Measurements from ENCODE around the gene PJVK. TPM values are rescaled to one million over a fixed set of nuclear protein-coding genes. Genes with fewer than 3 reads are reported as not detected.

PJVK gene
- total and polyA plus RNA-seq, 2 of the 13 experiments (the other 11 are each of a cell fraction or from before 2014, with no cell fraction given) = 1.2 to 2.6 TPM

DNA sequence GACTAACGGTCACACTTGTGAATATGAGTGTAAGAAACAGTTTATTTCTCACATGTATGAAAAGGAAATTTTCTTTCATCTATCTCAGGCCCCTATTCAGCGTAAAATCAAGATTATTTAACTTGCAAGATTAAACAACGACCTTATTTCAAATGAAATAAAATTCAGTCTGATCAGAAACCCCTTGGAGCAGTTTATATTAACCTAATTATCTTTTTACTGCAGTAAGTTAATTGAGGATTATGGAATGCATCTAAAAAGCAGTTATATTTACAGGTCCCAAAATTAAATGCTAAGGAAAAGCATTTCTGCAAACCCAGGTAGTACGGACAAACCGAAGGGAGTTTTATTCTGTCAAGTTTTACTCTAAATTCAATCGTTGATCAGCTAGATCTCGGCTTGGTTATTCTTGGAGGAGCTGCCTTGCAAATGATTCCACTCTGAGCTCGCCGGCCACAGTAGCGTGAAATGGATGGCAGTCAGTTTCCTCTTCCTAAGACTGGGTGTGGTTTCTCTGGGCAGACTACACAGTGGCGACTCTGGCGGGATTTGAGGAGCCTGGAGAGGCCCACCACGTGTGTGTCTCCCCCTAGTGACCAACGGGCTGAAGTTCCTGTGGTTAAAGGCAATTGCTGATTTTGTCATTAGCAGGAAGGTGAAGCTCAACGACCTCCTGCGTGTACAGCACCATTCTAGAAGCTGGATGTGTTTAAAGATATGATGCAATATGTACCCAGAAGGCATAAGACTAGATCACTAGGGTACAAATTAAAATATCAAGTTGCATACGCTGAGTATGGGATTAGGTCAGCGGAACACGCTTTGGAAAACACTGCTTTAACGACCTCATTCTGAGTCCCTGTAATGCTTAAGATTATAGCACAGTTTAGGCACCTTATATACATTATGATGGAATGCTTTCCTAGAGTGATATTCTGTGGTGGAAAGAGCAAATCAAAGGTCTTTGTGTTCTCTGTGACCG, 36.6 kb upstream of the PJVK start (continued):
- TF ChIP-seq ARNT2 (CRISPR knock-in tag; IDR thresholded peaks at IDR 0.05; ENCODE audit: low read depth) (no peak), GATAD2A (CRISPR knock-in tag; IDR thresholded peaks at IDR 0.05) (peak; percentile 83), ZNF564 (CRISPR knock-in tag; IDR thresholded peaks at IDR 0.05) (peak; percentile 12; the same call in 1 of the 2 replicates), ZBTB7B (CRISPR knock-in tag; IDR thresholded peaks at IDR 0.05) (peak; percentile 88), ZNF510 (CRISPR knock-in tag; IDR thresholded peaks at IDR 0.05; ENCODE audit: low read depth) (peak; percentile 85; the same call in 1 of the 2 replicates), YY1 (IDR thresholded peaks at IDR 0.05; ENCODE audit: insufficient read depth, insufficient replicate concordance, low read depth, low read length) (peak; percentile 52), ZSCAN25 (CRISPR knock-in tag; IDR thresholded peaks at IDR 0.05) (no peak), BRCA1 (CRISPR knock-in tag; IDR thresholded peaks at IDR 0.05) (no peak), NR1H2 (CRISPR knock-in tag; IDR thresholded peaks at IDR 0.05; ENCODE audit: borderline replicate concordance, low read depth) (no peak), EZH2 (conservative IDR thresholded peaks at IDR 0.05; ENCODE audit: low read depth, low read length) (no peak), ZKSCAN8 (CRISPR knock-in tag; IDR thresholded peaks at IDR 0.05; ENCODE audit: borderline replicate concordance) (peak; percentile 82; the same call in 1 of the 2 replicates), ETV5 (CRISPR knock-in tag; IDR thresholded peaks at IDR 0.05; ENCODE audit: borderline replicate concordance) (peak; percentile 32; the same call in 1 of the 2 replicates)
- TF ChIP-seq, protein P1, sequence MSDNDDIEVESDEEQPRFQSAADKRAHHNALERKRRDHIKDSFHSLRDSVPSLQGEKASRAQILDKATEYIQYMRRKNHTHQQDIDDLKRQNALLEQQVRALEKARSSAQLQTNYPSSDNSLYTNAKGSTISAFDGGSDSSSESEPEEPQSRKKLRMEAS (IDR thresholded peaks at IDR 0.05) = peak; percentile 87
- TF ChIP-seq, protein P2, sequence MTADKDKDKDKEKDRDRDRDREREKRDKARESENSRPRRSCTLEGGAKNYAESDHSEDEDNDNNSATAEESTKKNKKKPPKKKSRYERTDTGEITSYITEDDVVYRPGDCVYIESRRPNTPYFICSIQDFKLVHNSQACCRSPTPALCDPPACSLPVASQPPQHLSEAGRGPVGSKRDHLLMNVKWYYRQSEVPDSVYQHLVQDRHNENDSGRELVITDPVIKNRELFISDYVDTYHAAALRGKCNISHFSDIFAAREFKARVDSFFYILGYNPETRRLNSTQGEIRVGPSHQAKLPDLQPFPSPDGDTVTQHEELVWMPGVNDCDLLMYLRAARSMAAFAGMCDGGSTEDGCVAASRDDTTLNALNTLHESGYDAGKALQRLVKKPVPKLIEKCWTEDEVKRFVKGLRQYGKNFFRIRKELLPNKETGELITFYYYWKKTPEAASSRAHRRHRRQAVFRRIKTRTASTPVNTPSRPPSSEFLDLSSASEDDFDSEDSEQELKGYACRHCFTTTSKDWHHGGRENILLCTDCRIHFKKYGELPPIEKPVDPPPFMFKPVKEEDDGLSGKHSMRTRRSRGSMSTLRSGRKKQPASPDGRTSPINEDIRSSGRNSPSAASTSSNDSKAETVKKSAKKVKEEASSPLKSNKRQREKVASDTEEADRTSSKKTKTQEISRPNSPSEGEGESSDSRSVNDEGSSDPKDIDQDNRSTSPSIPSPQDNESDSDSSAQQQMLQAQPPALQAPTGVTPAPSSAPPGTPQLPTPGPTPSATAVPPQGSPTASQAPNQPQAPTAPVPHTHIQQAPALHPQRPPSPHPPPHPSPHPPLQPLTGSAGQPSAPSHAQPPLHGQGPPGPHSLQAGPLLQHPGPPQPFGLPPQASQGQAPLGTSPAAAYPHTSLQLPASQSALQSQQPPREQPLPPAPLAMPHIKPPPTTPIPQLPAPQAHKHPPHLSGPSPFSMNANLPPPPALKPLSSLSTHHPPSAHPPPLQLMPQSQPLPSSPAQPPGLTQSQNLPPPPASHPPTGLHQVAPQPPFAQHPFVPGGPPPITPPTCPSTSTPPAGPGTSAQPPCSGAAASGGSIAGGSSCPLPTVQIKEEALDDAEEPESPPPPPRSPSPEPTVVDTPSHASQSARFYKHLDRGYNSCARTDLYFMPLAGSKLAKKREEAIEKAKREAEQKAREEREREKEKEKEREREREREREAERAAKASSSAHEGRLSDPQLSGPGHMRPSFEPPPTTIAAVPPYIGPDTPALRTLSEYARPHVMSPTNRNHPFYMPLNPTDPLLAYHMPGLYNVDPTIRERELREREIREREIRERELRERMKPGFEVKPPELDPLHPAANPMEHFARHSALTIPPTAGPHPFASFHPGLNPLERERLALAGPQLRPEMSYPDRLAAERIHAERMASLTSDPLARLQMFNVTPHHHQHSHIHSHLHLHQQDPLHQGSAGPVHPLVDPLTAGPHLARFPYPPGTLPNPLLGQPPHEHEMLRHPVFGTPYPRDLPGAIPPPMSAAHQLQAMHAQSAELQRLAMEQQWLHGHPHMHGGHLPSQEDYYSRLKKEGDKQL (CRISPR knock-in tag; IDR thresholded peaks at IDR 0.05; ENCODE audit: low read depth) = 0 out of 2 replicates have a peak, but pooled peaks have one; percentile 45
- TF ChIP-seq, protein P3, sequence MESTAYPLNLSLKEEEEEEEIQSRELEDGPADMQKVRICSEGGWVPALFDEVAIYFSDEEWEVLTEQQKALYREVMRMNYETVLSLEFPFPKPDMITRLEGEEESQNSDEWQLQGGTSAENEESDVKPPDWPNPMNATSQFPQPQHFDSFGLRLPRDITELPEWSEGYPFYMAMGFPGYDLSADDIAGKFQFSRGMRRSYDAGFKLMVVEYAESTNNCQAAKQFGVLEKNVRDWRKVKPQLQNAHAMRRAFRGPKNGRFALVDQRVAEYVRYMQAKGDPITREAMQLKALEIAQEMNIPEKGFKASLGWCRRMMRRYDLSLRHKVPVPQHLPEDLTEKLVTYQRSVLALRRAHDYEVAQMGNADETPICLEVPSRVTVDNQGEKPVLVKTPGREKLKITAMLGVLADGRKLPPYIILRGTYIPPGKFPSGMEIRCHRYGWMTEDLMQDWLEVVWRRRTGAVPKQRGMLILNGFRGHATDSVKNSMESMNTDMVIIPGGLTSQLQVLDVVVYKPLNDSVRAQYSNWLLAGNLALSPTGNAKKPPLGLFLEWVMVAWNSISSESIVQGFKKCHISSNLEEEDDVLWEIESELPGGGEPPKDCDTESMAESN (CRISPR knock-in tag; conservative IDR thresholded peaks at IDR 0.05) = no peak
- TF ChIP-seq, protein P4, sequence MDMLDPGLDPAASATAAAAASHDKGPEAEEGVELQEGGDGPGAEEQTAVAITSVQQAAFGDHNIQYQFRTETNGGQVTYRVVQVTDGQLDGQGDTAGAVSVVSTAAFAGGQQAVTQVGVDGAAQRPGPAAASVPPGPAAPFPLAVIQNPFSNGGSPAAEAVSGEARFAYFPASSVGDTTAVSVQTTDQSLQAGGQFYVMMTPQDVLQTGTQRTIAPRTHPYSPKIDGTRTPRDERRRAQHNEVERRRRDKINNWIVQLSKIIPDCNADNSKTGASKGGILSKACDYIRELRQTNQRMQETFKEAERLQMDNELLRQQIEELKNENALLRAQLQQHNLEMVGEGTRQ (IDR thresholded peaks at IDR 0.05; ENCODE audit: low read depth, low read length) = peak; percentile 21; the same call in 1 of the 2 replicates
- TF ChIP-seq, protein P4 (CRISPR knock-in tag; IDR thresholded peaks at IDR 0.05; ENCODE audit: borderline replicate concordance) = no peak
